Activated naive CD4-positive, alpha-beta T cell (primary cell): ENCODE results near the gene JMJD4.
A peak's percentile ranks its signal among the peaks of the same experiment; 100 is the strongest.

Experiments
- DNase-seq, 4 experiments: peaks; one replicate each; lab custom pipeline; 2025; lab: John Stamatoyannopoulos, UW

The JMJD4 gene

DNA sequence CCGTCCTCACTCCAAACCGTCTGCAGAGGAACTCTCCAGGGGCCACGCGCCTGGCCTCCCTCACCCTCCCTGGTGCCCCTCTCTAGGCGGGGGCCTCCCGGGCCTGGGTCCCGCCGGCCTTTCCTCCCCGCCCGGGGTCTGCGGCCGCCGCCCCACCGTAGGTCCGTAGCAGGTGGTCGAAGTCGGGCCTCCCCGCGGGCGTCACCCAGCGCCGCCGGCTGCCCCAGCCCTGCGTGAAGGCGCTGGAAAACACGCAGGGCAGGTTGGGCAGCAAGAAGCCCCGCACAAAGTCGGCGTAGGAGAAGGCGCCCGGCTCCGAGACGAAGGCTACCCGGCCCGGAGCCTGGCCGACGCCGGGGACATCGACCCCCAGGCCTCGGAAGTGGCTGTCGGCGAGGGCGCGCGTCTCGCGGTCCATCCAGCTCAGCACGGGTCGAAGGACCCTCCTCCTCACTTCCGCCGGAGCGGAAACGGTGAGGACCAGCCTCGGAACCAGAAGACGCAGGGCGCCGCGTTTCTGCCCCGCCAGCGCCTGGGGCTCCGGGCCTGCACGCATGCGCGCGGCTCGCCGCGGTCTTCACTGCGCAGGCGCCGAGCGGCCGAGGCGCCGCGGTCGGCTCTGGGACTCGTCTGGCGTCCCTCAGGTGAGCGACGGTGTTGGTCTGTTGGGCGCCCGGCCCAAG is at the start of gene JMJD4, which contains the start of gene SNAP47:
Gene JMJD4 (minus strand): TSS at position 447 of the 683 bp plus-strand sequence. CDS start 29 bp downstream, at position 418.
Gene SNAP47 (plus strand): TSS at position 580 of the 683 bp plus-strand sequence. CDS start 12,302 bp downstream, outside the sequence.
- DNase-seq = peak; percentile 83 to 91 (median 88)

DNA sequence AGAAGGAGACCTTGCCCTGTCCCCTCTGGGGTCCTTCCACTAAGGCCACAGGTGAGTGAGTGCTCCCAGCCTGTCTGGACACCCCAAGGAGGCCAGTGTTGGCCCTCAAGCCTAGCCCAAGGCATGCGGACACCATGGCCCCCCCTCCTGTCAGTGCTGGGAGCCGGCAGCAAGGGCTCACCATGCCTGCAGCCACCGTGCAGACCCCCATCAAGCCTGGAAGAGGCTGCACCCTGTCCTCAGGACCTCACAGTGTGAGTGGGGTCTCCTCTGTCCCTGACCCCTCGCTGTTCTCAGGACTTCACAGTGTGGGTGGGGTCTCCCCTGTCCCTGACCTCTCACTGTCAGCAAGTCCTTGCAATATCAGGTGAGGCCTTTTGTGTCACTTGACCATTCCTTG is 47.1 kb upstream of the JMJD4 start:
- no peak for DNase-seq

DNA sequence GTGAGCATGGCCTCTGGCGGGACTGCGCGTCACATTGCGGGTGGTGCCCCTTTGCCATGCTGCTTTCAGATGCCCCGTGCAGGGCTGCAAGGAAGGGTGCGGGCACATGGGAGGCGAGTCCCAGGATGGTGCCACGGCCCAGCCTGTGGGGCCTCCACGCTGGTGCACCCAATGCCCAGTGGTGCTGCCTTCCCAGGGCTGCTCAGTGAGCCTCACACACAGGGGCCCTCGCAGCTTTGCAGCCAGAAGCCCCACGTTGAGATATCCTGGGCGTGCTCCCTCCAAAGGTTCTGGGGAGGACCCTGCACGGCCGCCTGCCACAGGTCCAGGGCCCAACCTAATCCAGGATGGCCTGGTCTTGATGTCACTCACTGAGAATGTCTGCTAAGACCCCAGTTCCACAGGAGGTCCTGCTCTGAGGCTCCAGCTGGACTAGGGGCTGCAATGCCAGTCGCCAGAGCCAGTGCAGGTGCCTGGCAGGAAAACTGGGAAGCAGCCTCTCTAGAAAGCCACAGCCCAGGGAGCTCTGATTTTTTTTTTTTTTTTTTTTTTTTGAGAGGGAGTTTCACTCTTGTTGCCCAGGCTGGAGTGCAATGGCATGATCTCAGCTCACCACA is 46.3 kb upstream of the JMJD4 start:
- no peak for DNase-seq

DNA sequence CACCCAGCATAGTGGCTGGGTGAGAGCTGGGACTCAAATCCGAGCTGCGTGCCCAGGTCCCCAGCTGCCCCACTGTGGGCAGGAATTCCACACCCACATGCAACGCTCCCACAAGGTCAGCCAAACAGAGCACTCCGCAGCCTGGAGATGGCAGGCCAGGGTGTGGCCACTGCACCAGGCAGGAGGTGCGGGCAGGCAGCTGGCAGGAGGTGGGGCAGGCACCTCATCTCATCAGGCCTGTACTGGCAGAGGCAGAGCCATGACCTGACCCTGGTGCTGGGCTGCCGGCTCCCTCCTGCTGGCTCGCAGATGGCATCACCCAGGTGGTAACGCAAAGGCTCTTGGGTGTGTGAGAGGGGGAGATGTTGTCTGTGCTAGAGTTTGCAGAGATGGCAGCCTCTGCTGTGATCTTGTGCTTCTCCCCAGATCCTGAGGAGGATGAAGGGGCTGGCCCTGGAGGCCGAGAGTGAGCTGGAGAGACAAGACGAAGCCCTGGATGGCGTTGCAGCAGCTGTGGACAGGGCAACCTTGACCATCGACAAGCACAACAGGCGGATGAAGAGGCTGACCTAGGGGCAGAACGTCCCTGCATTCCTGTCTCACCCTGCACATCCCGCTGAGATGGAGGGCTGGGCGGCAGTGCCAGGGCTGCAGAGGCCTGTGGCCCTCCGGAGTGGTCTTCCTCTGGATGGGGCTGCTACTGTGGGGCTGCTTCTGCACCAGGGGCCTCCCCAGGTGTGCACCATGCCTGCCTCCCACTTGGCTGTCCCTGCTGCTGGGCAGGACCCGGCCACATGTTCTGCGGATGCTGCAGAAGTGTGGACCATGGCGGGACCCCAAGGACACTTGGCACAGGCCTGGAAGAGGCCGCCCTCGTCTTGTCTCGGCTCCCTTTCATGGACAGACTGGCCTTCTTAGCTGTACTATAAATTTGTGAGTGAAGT is 45.3 kb upstream of the JMJD4 start:
- DNase-seq = no peak

DNA sequence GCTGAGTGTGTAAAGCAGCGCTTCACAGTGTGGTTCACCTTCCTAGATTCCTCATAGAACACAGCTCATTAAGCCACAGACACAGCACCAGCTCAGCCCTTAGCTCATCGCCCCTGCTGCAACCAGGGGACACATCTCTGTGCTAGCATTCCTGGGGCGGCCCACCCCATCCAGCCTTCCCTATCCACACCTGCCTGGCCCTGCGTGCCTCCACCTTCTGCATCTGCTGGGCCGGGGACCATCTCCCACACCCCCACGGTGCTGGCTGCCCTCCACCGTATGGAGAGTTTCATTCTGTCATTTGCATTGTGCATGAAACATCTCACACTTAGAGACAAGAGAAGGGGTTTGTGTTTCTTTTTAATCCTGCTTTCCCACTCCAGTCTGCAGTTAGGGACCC is 44.6 kb upstream of the JMJD4 start:
- no peak for DNase-seq

- DNase-seq = no peak
Measured at GRCh38 chr1:227779021-227779441, 43.9 kb upstream of the JMJD4 start.

- no peak for DNase-seq
Measured at GRCh38 chr1:227778401-227778947, 43.4 kb upstream of the JMJD4 start.

- DNase-seq = no peak
Measured at GRCh38 chr1:227777646-227778045, 42.5 kb upstream of the JMJD4 start.

DNA sequence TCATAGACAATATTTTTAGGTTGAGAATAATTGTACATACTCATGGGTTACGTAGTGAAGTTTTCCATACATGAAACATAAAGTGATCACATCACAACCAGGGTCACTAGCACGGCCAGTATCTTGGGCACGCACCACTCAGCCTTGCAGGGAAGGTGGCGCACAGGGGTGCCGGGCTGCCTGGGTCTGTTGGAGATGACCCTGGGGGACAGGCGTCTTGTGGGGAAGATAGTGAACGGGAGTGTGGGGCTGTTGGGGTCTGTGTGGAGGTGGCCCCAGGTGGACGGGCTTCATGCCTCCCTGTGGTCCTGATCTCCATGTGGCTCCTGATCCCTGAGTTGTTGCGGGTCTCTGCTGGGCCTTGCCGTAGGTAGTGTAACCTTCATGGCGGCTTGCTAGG is 42.1 kb upstream of the JMJD4 start:
- DNase-seq = no peak

GRCh38 chr1:227776331-227776771 is 41.2 kb upstream of the JMJD4 start:
- no peak for DNase-seq

DNA sequence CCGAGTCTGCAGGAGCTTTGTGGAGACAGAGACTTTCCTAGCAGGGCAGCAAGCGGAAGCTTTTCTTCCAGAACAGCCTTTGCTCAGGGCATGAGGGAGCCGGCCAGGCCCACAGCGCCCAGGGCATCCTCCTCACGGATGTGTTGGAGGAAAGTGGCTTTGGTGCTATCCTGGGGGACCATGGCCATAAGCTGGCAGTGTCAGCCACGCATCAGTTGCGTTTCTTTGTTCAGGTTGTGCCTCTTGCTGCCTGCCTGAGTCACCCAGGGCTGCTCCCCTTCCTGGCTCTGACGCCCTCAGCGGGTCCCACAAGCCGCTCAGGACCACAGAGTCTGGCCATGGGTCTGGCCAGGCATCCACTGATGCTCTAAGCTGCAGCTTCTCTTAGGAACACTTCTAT is 40.7 kb upstream of the JMJD4 start:
- DNase-seq = no peak

- no peak for DNase-seq
Measured at GRCh38 chr1:227774821-227775661, 39.9 kb upstream of the JMJD4 start.

DNA sequence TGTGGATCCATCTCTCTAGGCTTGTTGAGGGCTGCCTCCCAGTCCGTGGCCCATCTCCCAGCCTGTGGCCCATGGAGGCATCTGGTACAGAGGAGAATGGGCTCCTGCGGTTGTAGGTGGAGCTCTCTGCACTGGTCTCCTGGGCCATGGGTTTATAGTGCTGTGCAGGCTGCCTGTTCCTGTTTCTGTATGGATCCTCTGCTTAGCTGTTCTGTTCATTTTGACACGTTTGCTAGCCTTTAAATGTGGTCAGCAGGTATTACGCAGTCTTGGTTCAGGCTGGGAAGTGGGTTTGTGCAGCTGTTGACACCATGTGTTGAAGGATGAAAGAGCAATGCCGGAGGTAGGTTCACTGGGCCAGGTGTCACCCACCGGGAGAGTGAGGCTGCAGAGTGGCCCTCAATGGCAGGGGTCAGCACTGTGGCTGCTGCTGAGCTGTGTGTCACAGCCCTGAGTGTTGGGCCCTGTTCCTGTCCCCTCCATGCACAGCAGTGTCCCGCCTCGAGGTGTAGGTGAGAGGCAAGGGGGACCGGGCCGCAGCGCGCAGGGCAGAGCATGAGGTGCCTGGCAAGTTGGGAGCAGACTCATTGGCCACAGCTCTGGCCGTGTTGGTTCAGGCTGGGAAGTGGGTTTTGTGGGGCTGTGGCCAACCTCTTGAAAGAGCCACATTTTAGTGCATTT is 39.1 kb upstream of the JMJD4 start:
- DNase-seq = no peak

DNA sequence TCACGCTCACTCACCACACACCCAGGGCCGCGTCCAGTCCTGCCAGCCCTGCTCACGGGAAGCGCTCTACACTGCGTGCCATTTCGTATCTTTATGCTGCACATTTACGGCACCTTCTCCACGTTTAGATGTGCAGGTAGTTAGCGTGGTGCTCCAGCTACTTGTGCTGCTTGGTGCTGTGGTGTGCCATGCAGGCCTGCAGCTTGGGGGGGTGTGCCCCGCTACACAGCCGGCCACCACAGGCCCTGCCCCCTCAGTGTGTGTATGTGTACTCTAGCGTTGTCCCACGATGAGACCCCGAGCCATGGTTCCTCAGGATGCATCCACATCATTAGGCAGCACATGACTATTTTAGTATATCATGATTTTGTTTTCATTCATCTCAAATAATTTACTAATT is 38.5 kb upstream of the JMJD4 start:
- no peak for DNase-seq

GRCh38 chr1:227771771-227772170 is 36.7 kb upstream of the JMJD4 start:
- no peak for DNase-seq

GRCh38 chr1:227771326-227771725 is 36.2 kb upstream of the JMJD4 start:
- no peak for DNase-seq

DNA sequence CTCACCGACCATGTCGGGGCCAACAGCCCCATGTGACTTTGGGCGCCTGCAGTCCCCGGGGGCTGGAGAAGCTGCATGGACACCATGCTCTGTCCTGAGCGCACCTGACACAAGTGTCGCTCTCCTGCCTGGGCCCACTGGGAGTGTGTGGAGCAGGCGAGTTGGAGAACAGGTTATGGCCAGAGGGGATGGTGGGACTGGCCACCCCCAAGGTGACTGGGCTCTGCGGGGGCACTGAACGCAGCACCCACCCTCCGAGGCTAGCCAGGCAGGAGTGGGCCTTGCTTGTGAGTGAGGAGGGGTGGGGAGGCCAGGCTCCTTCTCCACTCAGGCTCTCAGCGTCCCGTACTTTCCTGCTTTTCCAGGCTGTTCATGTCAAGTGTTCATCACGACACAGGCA is 35.7 kb upstream of the JMJD4 start:
- DNase-seq = no peak

DNA sequence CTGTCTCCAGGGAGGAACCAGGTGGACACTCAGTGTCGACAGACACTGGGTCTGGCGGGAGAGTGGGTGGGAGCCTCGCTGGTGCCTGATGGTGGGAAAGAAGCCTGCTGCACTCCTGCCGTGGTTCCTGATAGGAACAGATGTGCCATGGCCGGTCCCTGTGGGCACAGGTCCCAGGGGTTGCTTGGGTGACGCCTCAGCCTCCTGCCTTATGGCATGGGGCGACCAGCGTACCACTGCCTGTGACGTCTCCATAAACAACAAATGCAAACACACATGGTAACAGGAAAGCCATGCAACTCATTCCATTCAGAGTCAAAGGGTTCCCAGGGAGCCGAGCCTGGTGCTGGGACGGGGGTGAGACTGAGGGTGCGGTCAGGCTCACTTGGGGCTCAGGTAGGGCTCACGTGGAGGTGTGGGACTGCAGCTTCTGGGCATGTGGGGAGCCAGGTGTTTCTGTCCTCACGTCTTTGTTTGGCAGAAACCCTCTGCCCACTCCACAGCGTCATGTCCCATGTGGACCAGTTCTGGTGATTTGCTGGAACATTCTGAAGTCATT is 34.9 kb upstream of the JMJD4 start:
- DNase-seq = no peak

DNA sequence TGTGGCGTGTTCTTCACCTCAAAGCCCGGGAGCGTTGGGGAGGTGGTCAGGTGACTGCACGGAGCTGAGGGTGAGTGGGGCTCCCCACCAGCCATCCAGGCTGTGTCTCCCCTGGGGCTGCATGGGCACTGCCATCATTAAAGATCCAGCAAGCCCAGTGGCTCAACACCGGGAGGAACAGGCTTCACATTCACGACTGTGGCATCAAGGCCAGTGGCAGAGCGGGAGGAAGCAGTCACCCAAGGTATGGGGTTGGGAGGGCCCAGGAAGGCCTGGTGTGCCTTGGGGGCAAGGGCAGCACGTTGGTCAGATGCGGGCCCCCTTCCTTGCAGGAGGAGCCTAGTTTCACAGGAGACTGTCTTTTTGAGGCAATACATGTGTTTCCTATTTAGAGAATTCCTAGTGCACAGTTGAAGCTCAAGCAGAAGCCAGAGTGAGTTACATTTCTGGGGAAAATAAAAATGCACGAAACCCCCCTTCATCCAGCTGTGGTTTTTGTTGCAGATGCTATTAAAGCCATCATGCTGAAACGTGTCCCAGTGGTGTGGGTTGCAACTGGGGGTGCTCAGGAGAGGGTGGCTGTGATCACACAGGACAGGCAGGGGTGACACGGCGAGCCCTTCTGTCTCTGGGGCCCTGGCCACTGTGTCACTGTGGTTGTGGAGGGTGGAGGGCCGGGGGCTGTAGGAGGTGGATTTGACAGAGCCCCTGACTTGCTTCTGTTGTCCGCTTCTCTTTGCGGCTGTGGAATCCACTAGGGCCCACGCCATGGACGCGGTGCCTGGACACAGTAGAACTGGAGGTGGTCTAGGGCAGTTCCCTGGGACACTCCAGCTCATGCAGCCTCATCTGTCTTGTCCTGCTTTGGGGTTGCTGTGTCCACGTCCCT is 34.2 kb upstream of the JMJD4 start:
- no peak for DNase-seq
